ENCODE results near the gene MAN1A1. TPM values are rescaled to one million over a fixed set of nuclear protein-coding genes. Genes with fewer than 3 reads are reported as not detected.
"Not testable (repeated sequence)": the region's sequence is repeated elsewhere in the genome, so short reads cannot be mapped to it uniquely, and the experiment has no call there.

MAN1A1 gene
- total RNA-seq, 1 donor from 2014 or later = 4.9 TPM

GRCh38 chr6:119301429-119301828, 48.1 kb downstream of the MAN1A1 start:
- no peak for ATAC-seq

GRCh38 chr6:119299694-119300093, 49.9 kb downstream of the MAN1A1 start:
- no peak for ATAC-seq

DNA sequence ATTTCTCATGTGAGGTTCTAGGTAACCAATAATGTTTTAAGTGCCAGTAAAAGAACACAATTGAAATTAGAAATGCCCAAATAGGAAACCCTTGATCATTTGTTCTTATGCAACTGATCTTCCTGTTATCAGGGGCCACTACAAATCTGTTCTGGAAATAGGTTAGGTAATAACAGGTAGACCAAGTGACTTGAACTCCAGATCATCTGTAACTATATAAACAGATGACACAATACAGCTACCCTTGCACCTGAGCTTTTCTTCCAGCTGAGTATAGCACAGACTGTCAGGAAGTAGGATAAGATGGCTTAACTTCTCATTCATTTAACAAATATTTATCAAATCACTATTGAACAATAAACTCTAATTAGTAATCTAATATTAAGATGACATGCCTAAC, 52.5 kb downstream of the MAN1A1 start:
- peak; percentile 64 for ATAC-seq

DNA sequence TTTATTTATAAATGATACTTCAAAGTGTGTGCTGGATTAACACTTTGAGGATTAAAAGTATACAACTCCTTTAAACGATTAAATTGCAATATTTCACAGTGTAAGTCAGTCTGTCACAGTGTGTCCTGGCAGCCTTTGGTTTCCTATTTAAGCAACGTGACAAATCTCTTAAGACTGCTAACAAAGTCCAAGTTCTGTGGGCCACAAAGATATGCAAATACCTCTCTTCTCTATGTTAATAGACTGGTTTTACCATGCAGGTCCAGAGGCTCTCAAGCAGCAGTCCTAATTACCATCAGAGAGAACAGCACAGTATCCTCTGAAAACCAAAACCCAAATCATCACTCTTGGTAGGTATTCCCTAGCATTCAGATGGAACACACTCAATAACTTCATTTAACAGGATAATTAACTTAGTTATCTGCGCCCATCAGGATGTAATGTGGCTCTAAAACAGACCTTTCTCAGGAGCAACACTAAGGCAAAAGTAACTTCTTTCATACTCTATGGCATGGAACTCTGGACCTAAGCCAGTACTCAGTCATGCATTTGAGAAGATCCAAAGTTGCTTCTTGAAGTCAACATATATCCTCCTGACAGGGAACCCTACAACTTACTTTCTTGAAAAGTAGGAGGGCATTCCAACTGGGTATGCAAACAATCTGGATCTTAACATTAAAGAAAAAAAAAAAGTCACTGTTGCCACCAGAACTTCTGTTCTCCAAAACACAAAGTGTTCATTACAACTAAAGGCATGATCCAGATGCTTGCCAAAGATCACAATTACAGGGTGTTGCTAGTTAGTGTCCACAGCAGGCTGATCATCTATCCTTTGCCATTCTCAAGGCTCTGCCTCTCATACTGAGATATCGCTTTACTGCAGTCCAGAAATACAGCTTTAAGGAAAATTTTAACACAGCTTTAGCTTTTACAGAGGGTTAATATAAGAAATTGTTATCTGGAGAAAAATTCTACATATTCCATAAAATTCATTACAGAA, 53.2 kb downstream of the MAN1A1 start:
- no peak for ATAC-seq

DNA sequence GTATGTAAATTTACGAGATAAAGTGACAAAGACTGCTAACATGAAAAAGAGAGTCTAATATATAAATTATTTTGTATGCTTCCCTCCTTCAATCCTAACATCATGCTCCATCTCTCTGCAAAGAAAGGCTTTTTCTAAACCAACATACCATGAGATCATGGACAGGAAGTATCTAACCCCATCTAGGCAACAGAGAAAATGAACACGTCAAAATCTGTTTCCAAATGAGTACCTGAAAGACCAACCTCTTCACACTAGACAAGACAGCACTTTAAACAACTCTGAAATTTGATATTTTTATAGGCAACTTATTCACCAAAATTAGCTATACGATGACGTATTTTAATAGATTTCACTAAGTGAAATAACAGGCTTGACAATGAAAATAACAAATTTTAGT, 54.6 kb downstream of the MAN1A1 start:
- ATAC-seq = no peak

GRCh38 chr6:119291060-119291459, 58.5 kb downstream of the MAN1A1 start:
- ATAC-seq = not testable (repeated sequence)

- no peak for ATAC-seq
Observed at GRCh38 chr6:119290306-119290705, 59.3 kb downstream of the MAN1A1 start.

DNA sequence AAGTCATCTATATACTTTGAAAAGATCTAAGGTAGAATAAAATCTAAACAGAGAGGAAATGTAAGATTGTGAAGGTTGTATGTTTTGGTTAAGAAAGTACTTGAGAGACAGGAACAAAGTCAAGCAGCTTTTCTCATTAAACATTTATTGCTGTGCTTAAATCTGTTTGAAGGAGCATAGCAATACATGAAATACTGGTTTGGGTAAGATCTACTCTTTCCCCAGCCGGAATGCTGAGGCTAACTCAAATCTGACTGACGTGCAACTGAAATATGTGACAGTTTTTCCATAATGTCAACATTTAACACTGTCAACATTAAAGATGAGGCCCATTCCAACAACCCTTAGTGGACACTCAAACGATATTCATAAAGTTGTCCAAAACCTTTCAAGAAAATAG, 59.9 kb downstream of the MAN1A1 start:
- no peak for ATAC-seq

- ATAC-seq = no peak
Observed at GRCh38 chr6:119285908-119286625, 63.5 kb downstream of the MAN1A1 start.

- ATAC-seq = no peak
Observed at GRCh38 chr6:119284861-119285521, 64.6 kb downstream of the MAN1A1 start.

DNA sequence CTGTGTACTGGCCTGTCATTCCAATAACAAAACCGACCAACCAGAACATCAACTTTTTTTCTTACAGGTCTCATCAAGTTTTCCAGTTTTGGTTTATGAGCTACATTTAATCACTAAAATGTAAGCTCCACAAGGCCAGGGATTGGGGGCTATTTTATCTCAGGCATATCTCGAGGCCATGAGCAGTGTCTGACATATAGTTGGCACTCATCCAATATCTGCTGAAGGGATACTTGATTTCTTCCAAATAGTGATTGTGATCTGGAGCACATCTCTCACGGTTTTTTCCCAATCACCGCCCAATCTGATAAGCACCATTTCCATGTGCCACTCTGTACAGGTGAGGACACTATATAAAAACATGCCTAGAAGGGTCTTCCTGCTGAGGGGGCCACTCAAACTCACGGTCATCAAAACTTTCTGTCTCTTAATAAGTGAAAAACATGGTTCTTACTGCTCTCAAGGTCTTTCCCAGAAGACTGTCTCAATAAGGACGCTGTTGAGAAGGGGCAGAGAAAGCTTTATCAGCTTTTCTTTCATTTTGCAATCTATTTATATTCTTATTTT, 65.5 kb downstream of the MAN1A1 start:
- no peak for ATAC-seq

GRCh38 chr6:119283214-119283613, 66.3 kb downstream of the MAN1A1 start:
- ATAC-seq = no peak

GRCh38 chr6:119280668-119281067, 68.9 kb downstream of the MAN1A1 start:
- ATAC-seq = no peak

DNA sequence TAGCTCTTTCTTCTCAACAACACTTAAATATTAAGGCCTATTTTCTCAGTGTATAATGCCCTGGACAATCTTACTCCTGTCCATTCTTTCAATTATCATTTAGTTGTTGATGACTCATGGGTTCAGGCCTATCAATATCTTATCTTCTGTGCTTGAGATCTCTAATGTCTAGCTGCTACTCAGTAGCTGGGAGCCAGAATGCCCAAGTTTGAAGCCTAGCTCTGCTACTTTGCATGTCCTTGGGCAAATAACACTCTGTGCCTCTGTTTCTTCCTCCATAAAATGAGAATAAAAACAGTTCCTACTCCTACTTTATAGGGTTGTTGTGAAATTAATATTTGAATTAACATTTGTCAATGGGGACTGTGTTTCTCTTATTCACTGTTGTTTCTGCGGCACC, 69.5 kb downstream of the MAN1A1 start:
- no peak for ATAC-seq

DNA sequence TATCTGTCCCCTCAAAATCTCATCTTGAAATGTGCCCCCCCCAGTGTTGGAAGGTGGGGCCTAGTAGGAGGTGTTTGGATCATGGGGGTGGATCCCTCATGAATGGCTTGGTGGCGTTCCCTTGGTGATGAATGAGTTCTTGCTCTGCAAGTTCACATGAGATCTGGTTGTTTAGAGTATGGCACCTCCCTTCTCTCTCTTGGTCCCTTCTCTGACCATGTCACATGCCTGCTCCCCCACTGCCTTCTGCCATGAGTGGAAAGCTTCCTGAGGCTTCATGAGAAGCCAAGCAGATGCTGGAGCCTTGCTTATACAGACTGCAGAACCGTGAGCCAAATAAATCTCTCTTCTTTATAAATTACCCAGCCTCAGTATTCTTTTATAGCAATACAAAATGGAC, 70.9 kb downstream of the MAN1A1 start:
- no peak for ATAC-seq

DNA sequence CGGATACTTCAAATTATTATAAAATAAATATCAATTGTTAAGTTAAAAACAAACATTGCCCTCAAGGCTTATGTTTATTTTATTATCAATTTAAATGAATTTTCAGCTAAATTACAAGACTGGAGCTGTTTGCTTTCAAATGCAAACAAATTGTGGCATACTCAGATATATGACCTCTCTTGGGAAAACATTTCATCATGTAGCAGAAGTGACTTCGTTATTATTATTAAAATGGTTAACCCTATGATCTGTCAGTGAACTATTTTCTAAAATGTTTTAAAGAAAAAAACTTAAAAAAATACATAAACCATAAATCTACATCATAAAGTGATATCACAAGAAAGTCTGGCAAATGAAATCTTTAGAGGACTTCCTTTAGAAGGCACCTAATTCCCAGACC, 72.5 kb downstream of the MAN1A1 start:
- ATAC-seq = no peak

DNA sequence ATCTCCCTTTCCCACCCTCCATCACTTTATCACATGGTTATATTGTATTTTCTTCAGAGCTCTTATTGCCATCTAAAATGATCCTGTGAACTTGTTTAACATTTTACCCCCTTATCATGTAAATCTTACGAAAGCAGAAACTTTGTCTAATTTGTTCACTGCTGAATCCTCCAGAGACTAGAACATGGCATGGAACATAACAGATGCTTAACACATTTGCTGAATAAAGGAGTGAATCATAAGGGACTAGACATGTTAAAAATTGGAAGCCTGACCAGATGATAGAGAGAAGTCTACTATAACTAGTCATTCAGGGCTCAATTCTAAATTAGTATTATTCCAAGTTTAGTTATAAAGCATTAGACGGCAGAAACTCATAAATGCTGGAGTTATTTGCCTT, 73.3 kb downstream of the MAN1A1 start:
- no peak for ATAC-seq

DNA sequence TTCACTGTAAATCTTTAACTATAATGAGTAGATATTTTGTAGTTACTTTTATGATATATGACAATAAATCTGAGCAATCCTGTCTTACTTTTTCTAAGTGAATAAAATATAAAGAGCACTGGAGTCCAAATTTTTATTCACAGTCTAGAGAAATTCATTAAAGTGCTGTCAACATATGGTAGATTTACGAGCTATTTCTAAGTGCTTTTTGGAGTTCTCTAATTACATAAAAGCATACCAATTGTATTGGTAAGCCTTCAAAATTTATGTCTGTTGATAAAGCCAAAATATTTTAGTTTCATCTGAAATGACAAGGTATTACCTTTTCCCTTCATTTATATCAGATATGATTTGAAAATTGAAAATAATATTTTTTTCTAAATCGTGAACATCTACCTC, 75.4 kb downstream of the MAN1A1 start:
- ATAC-seq = no peak

DNA sequence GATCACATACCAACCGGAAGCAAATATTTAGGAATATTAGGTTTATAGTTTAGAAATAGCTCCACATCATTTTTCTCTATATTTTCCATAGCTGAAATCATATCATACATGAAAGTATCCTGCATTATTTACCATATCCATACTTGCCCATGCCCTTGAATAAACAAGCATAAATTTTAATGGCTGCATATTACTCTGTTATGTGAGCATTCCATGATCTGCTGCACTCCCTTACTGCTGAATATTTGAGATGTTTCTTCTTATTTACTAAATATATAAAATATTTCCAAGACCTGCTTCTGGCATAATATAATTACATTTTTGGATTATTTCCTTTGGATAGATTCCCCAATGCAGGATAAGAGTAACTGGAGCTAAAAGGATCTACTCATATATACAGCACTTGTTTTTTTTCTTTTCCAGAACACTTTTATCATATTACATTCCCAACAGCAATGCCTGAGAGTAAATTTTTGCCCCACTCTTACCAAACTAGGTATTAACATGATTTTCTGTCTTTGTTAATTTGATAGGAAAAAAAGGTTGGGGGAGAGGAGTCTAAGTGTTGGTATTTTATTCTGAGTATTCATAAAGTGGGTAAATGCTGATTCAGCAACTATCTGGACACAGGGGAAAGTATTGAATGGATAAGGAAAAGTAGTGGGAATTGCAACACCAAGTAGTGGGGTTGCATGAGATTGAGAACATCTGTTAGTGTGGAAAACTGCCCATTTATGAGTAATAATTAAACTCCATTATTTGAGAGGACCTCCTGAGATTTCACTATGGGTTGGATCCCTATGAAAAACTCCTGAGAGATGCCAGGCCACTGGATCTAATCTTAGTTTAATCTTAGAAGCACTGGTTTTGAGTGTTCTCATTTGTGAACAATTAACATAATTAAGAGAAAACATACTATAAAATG, 76.0 kb downstream of the MAN1A1 start:
- no peak for ATAC-seq

- no peak for ATAC-seq
Observed at GRCh38 chr6:119270545-119270944, 79.0 kb downstream of the MAN1A1 start.

DNA sequence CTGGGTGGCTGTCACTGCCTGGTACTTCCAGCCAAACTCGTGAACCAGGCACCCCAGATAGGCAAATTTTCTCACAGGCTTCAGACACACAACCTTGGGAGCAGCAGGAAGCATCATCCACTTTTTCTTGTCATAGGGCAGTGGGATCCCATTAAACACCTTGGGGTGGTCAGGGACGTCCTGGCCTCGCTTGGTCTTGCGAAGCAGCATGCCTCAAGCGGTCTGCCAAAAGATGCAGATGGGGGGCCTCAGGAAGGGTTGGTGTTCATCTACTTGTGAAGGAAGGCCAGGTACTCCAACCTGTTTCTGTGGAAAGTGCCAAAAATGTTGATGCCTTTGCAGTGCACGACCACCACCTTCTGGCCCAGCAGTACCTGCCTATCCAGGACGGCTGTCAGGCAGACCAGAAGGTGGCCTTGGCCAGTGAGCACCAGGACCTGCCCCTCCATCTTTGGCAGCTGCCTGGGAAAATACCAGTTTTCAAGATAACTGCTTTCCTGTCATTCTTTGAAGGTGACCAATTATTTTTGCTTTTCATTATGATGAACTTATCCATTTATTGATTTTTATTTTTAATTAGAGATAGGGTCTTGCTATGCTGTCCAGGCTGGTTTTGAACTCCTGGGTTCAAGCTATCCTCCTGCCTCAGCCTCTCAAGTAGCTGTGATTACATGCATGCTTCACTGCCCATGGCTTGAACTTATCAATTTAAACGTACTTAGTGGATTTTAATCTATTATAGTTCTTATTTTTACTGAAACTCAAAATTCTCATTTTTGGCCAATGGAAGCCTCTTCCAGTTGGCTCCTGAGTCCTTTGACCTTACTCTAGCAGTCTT, 80.1 kb downstream of the MAN1A1 start:
- ATAC-seq = no peak
